Activated CD4-positive, CD25-positive, alpha-beta regulatory T cell (primary cell): Measurements from ENCODE around the gene RFNG.

ENCODE experiments used
- DNase-seq, 4 experiments: peaks; one replicate each; lab custom pipeline; 2025; lab: John Stamatoyannopoulos, UW

RFNG gene

GRCh38 chr17:82051776-82052637 is at the start of gene RFNG, which contains the start of gene GPS1:
TSS of gene RFNG (minus strand) at chr17:82051811. CDS start at chr17:82051766, 45 bp downstream.
TSS of gene GPS1 (plus strand) at chr17:82051898. CDS start at chr17:82051932, 34 bp downstream.
- DNase-seq, result peak; percentile 70 to 79 (median 70)

- no peak for DNase-seq
These were observed 49.7 kb upstream of the RFNG start for GRCh38 chr17:82101301-82101715.

- DNase-seq, result no peak
These were observed 49.1 kb upstream of the RFNG start for GRCh38 chr17:82100502-82101298.

- DNase-seq, result no peak
These were observed 47.5 kb upstream of the RFNG start for GRCh38 chr17:82098939-82099763.

GRCh38 chr17:82098169-82098938 is 46.7 kb upstream of the RFNG start, which contains the start of gene FASN:
TSS of gene FASN (minus strand) at chr17:82098236. CDS start at chr17:82096445, 1,791 bp downstream.
- peak; percentile 86 to 89 (median 88) for DNase-seq

- peak in 1 of 4 experiments; percentile 65 for DNase-seq
These were observed 46.2 kb upstream of the RFNG start for GRCh38 chr17:82097919-82098168.

- no peak for DNase-seq
These were observed 45.7 kb upstream of the RFNG start for GRCh38 chr17:82097184-82097918.

- DNase-seq, result no peak
These were observed 45.1 kb upstream of the RFNG start for GRCh38 chr17:82096709-82097183.

GRCh38 chr17:82095777-82096708 is 44.4 kb upstream of the RFNG start:
- DNase-seq, result no peak

- no peak for DNase-seq
These were observed 43.5 kb upstream of the RFNG start for GRCh38 chr17:82094931-82095776.

GRCh38 chr17:82092995-82093751 is 41.6 kb upstream of the RFNG start:
- DNase-seq, result no peak

- no peak for DNase-seq
These were observed 41.0 kb upstream of the RFNG start for GRCh38 chr17:82092628-82092994.

- no peak for DNase-seq
These were observed 40.5 kb upstream of the RFNG start for GRCh38 chr17:82092094-82092586.

- DNase-seq, result no peak
These were observed 39.9 kb upstream of the RFNG start for GRCh38 chr17:82091264-82092066.

GRCh38 chr17:82090549-82091263 is 39.1 kb upstream of the RFNG start:
- DNase-seq, result no peak
